A549 (cell line): ENCODE measurements around the gene PITPNC1.
A peak's percentile ranks its signal among the peaks of the same experiment; 100 is the strongest.

Experiments
- BCL3 ChIP-seq: fragments of >200 bp; sonication (Bioruptor Twin); formaldehyde crosslinking; IDR thresholded peaks from 3 replicates; pipeline ENCODE4 v1.6.1; 2016
- CTCF ChIP-seq: fragments of >200 bp; sonication (Bioruptor Twin); formaldehyde crosslinking; IDR thresholded peaks from 3 replicates; pipeline ENCODE4 v1.5.1; 2016
- EHMT2 ChIP-seq: fragments of 200-600 bp; sonication (generic); IDR thresholded peaks from 2 replicates; pipeline ENCODE4 v1.6.1; 2016; ENCODE audit warnings: antibody characterized with exemption, low read depth, mild to moderate bottlenecking, moderate library complexity
- HOXB13 ChIP-seq: fragments of 250-450 bp; sonication (Bioruptor Pico); IDR thresholded peaks from 2 replicates; pipeline ENCODE4 v1.5.0; 2020; ENCODE audit warnings: low read depth, mild to moderate bottlenecking, moderate library complexity
- MYC ChIP-seq: IDR thresholded peaks from 2 replicates; pipeline ENCODE4 v1.6.1; 2012; ENCODE audit warnings: mild to moderate bottlenecking, inconsistent platforms, low read length, improper control_type of control experiment, borderline replicate concordance
- NR3C1 ChIP-seq: fragments of >200 bp; sonication (Bioruptor Twin); formaldehyde crosslinking; IDR thresholded peaks from 3 replicates; pipeline ENCODE4 v1.6.1; 2017
- POLR2A ChIP-seq: IDR thresholded peaks from 2 replicates; pipeline ENCODE4 v1.6.1; 2012; ENCODE audit warnings: mild to moderate bottlenecking, low read length
- RFX5 ChIP-seq: fragments of 450-650 bp; IDR thresholded peaks from 2 replicates; pipeline ENCODE4 v1.7.1; 2014; ENCODE audit warnings: antibody characterized with exemption, mild to moderate bottlenecking, moderate library complexity
- RNF2 ChIP-seq: fragments of 200-600 bp; sonication (generic); IDR thresholded peaks from 2 replicates; pipeline ENCODE4 v1.6.1; 2016; ENCODE audit warnings: low read depth, mild to moderate bottlenecking, antibody characterized with exemption, moderate library complexity, borderline replicate concordance
- SMC3 ChIP-seq: fragments of >200 bp; sonication (Bioruptor Twin); formaldehyde crosslinking; IDR thresholded peaks from 3 replicates; pipeline ENCODE4 v1.6.1; 2018; ENCODE audit warnings: inconsistent platforms
- ZSCAN20 ChIP-seq: fragments of 250-450 bp; sonication (Bioruptor Pico); IDR thresholded peaks from 2 replicates; pipeline ENCODE4 v1.8.0; 2022; ENCODE audit warnings: mild to moderate bottlenecking, moderate library complexity
- TF ChIP-seq, protein P1 (sequence below): fragments of 200-600 bp; sonication (generic); IDR thresholded peaks from 2 replicates; pipeline ENCODE4 v1.6.1; 2016; ENCODE audit warnings: antibody characterized with exemption, mild to moderate bottlenecking, moderate library complexity

DNA sequence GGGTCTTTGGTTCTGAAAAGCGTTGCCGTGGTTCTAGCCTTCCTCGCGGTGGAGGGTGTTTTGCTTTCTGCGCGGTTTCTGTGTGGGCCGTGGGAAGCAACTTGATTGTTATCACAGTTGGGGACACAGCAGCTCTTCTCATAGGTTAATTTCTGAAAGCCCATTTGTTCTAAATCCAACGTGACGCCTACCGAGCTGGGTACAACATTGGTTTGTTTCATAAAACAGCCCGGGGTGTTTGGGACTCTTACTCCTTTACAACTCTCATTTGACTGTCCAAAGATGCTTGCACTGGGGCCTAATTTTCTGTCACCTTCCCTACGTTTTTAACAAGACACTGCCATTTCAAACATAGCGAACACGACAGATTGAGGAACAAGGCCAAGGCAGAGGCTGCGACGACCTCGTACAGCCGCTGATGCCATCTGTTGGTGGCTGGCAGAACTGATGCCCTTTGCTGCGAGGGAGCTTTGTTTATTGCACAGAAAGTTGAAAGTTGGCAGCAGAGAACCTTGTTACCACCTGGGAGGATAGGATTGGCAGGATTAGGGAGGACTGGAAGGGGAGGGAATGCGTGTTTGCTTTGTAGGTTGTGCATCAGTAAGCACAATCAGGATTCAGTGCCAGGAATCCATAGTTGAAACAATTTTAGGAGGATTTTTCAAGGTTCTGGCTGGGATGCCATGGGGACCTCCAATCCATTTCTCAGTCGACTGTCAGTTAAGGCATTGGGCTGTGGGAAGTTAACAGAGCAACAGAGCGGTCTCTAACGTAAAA lies 98.3 kb downstream of the PITPNC1 start:
- no peak for TF ChIP-seq HOXB13 (CRISPR knock-in tag)
- no peak for TF ChIP-seq EHMT2
- no peak for TF ChIP-seq POLR2A
- no peak for TF ChIP-seq NR3C1
- peak; percentile 92 for TF ChIP-seq CTCF
- no peak for TF ChIP-seq RFX5
- peak; percentile 97 for TF ChIP-seq SMC3
- no peak for TF ChIP-seq BCL3
- TF ChIP-seq RNF2: no peak
- TF ChIP-seq ZSCAN20 (CRISPR knock-in tag): no peak
- TF ChIP-seq, protein P1, sequence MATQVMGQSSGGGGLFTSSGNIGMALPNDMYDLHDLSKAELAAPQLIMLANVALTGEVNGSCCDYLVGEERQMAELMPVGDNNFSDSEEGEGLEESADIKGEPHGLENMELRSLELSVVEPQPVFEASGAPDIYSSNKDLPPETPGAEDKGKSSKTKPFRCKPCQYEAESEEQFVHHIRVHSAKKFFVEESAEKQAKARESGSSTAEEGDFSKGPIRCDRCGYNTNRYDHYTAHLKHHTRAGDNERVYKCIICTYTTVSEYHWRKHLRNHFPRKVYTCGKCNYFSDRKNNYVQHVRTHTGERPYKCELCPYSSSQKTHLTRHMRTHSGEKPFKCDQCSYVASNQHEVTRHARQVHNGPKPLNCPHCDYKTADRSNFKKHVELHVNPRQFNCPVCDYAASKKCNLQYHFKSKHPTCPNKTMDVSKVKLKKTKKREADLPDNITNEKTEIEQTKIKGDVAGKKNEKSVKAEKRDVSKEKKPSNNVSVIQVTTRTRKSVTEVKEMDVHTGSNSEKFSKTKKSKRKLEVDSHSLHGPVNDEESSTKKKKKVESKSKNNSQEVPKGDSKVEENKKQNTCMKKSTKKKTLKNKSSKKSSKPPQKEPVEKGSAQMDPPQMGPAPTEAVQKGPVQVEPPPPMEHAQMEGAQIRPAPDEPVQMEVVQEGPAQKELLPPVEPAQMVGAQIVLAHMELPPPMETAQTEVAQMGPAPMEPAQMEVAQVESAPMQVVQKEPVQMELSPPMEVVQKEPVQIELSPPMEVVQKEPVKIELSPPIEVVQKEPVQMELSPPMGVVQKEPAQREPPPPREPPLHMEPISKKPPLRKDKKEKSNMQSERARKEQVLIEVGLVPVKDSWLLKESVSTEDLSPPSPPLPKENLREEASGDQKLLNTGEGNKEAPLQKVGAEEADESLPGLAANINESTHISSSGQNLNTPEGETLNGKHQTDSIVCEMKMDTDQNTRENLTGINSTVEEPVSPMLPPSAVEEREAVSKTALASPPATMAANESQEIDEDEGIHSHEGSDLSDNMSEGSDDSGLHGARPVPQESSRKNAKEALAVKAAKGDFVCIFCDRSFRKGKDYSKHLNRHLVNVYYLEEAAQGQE: no peak
- TF ChIP-seq MYC: no peak
